GM10266 (cell line): ENCODE data around the gene ZFP62.
A peak's percentile ranks its signal among the peaks of the same experiment; 100 is the strongest.

Experiments
- DNase-seq: peaks from one replicate; pipeline ENCODE4 v3.0.0; 2012; ENCODE audit errors: extremely low spot score
- CTCF ChIP-seq: IDR thresholded peaks from 2 replicates; pipeline ENCODE4 v1.5.1; 2012; ENCODE audit warnings: mild to moderate bottlenecking, low read depth; ENCODE audit not compliant: control insufficient read depth, insufficient read depth; ENCODE audit errors: missing control alignments

ZFP62 gene

GRCh38 chr5:180801596-180802324 lies 59.3 kb downstream of the ZFP62 start:
- TF ChIP-seq CTCF = no peak

GRCh38 chr5:180799902-180800801 lies 60.9 kb downstream of the ZFP62 start:
- DNase-seq = no peak
- no peak for TF ChIP-seq CTCF

More at GRCh38 chr5:180801596-180802324, 59.3 kb downstream of the ZFP62 start:
- no peak for DNase-seq

- no peak for DNase-seq
- TF ChIP-seq CTCF = peak; percentile 31
Measured at GRCh38 chr5:180799194-180799593, 61.9 kb downstream of the ZFP62 start.

GRCh38 chr5:180798193-180798592 lies 62.9 kb downstream of the ZFP62 start:
- no peak for DNase-seq
- TF ChIP-seq CTCF = no peak
